K562 (cell line): ENCODE results near the gene AVPR1B. TPM values are rescaled to one million over a fixed set of nuclear protein-coding genes. Genes with fewer than 3 reads are reported as not detected.

ENCODE experiments used
- ATAC-seq: fragments of 200-7000 bp; cut with Tn5 transposase; 3 replicates; pipeline ENCODE4 v1.9.1; 2020; ENCODE audit warnings: moderate library complexity
- BruUV-seq: library from RNA; stranded (reverse); fragments of 400-500 nt; replicated peaks from 2 replicates; lab custom pipeline; 2021; lab: Mats Ljungman, UMichigan
- CTCF ChIA-PET: fragments of 300-600 bp; formaldehyde crosslinking; extraction: SDS; loops from one replicate; lab custom pipeline; 2021; ENCODE audit warnings: low intra/inter-chr PET ratio; lab: Yijun Ruan, JAX
- POLR2A ChIA-PET: fragments of 300-600, 350-650 bp; sonication (Branson Sonifier 250); formaldehyde crosslinking; extraction: SDS; loops from one replicate; lab custom pipeline; 2021; ENCODE audit warnings: antibody characterized with exemption, inconsistent platforms; lab: Yijun Ruan, JAX
- DNase-seq, 4 experiments: peaks; one replicate each; pipeline versions ENCODE4 v3.0.0 to v3.0.0-alpha.2; 2011 to 2018; ENCODE audit warnings: low spot score in 3 of 4, mixed read lengths in 3 of 4; ENCODE audit errors: extremely low read depth in 1 of 4
- FAIRE-seq: peaks from 2 replicates; lab custom pipeline; 2011; peaks lifted over from hg19 to GRCh38; lab: Jason Lieb, UNC
- H2AFZ ChIP-seq: 2 replicates; pipeline ENCODE4 v1.6.0; 2011; ENCODE audit warnings: low read depth, low read length, control low read depth, inconsistent platforms
- H3K27ac ChIP-seq: fragments of 200-600 bp; 3 replicates; pipeline ENCODE4 v1.8.0; 2011; ENCODE audit warnings: low read depth, mild to moderate bottlenecking, control low read depth, inconsistent platforms, low read length, moderate library complexity, mixed read lengths; ENCODE audit errors: extremely low read depth
- H3K27me3 ChIP-seq, 2 experiments: fragments of 300-600 bp in 1 of 2; 2 replicates in 1 of 2; 3 replicates in 1 of 2; pipeline versions ENCODE4 v1.6.0 to v1.8.0; 2011; ENCODE audit warnings: inconsistent platforms in 2 of 2, low read length in 2 of 2, mild to moderate bottlenecking in 1 of 2, mixed read lengths in 1 of 2, moderate library complexity in 1 of 2; ENCODE audit not compliant: control insufficient read depth in 2 of 2, insufficient read depth in 2 of 2
- H3K36me3 ChIP-seq: fragments of 300-600 bp; 3 replicates; pipeline ENCODE4 v1.8.0; 2011; ENCODE audit warnings: mild to moderate bottlenecking, low read length, inconsistent platforms; ENCODE audit not compliant: control insufficient read depth, insufficient read depth
- H3K4me1 ChIP-seq, 2 experiments: fragments of 200-600 bp in 1 of 2; replicated peaks in 1 of 2; 2 replicates in 1 of 2; 3 replicates in 1 of 2; pipeline versions ENCODE4 v1.5.1 to v1.8.0; 2011; ENCODE audit warnings: inconsistent platforms in 2 of 2, low read length in 2 of 2, mild to moderate bottlenecking in 1 of 2, mixed read lengths in 1 of 2, moderate library complexity in 1 of 2; ENCODE audit not compliant: control insufficient read depth in 2 of 2, insufficient read depth in 2 of 2
- H3K4me2 ChIP-seq: 2 replicates; pipeline ENCODE4 v1.6.1; 2011; ENCODE audit warnings: low read length, control low read depth, inconsistent platforms, mixed read lengths; ENCODE audit not compliant: insufficient read depth
- H3K4me3 ChIP-seq: fragments of 200-600 bp; sonication (generic), shearing (Covaris generic); 2 replicates; pipeline ENCODE4 v1.5.1; 2016; ENCODE audit warnings: control low read depth, inconsistent platforms
- H3K79me2 ChIP-seq: fragments of 200-600 bp; 3 replicates; pipeline ENCODE4 v1.8.0; 2011; ENCODE audit warnings: low read length, inconsistent platforms; ENCODE audit not compliant: control insufficient read depth, insufficient read depth
- H3K9ac ChIP-seq, 2 experiments: 2 replicates each; pipeline versions ENCODE4 v1.6.0 to v1.6.1; 2011; ENCODE audit warnings: low read depth in 2 of 2, low read length in 2 of 2, control low read depth in 1 of 2, inconsistent platforms in 1 of 2, mild to moderate bottlenecking in 1 of 2, mixed read lengths in 1 of 2; ENCODE audit not compliant: insufficient read depth in 1 of 2
- H3K9me1 ChIP-seq: one replicate; pipeline ENCODE4 v1.6.0; 2011; ENCODE audit warnings: inconsistent platforms, mild to moderate bottlenecking, low read length, moderate library complexity; ENCODE audit not compliant: control insufficient read depth, insufficient read depth
- H3K9me3 ChIP-seq: replicated peaks from 2 replicates; pipeline ENCODE4 v1.5.1; 2011; ENCODE audit warnings: low read depth, low read length, inconsistent platforms; ENCODE audit not compliant: control insufficient read depth, insufficient read depth
- H4K20me1 ChIP-seq: replicated peaks from 2 replicates; pipeline ENCODE4 v1.6.1; 2011; ENCODE audit warnings: low read length, inconsistent platforms, mixed read lengths; ENCODE audit not compliant: control insufficient read depth, insufficient read depth
- FOXP1 ChIP-seq: sonication (generic); formaldehyde crosslinking; IDR thresholded peaks from 2 replicates; pipeline ENCODE4 v1.8.0; 2022; ENCODE audit warnings: mild to moderate bottlenecking, missing genetic modification reagents
- MECOM ChIP-seq: fragments of 250-450 bp; sonication (Bioruptor Pico); IDR thresholded peaks from 2 replicates; pipeline ENCODE4 v1.8.0; 2022; ENCODE audit warnings: inconsistent platforms
- NEUROD1 ChIP-seq: fragments of 150-350 bp; IDR thresholded peaks from 2 replicates; pipeline ENCODE4 v1.6.1; 2014; ENCODE audit warnings: borderline replicate concordance, low read length, low read depth; ENCODE audit not compliant: partially characterized antibody
- TAF1 ChIP-seq: IDR thresholded peaks from 2 replicates; pipeline ENCODE4 v1.6.1; 2011; ENCODE audit warnings: mild to moderate bottlenecking, low read length, moderate library complexity; ENCODE audit not compliant: insufficient read depth, control insufficient read depth, severe bottlenecking; ENCODE audit errors: extremely low read depth
- WGBS: fragments of 100-300 bp; shearing (Covaris generic); methylation state at CpG from one replicate; pipeline ENCODE4 v1.1.6; 2016; ENCODE audit warnings: low coverage, mixed read lengths; ENCODE audit not compliant: insufficient coverage; ENCODE audit errors: missing lambda C conversion rate; 5-methylcytosine and 5-hydroxymethylcytosine counted together
- in situ Hi-C: fragments of 300-500 bp; cut with MboI; formaldehyde crosslinking; loops from 4 replicates; pipeline ENCODE4 v1.15.0; 2018; ENCODE audit warnings: inconsistent platforms, mixed read lengths
- intact Hi-C: fragments of 100-400 bp; cut with micrococcal nuclease; formaldehyde crosslinking; loops from 2 replicates; pipeline ENCODE4 v1.14.2; 2022
- polyA plus RNA-seq, 8 experiments: library from polyadenylated mRNA; depleted of rRNA in 4 of 8; stranded (reverse) in 5 of 8; unstranded in 3 of 8; fragments of >200 nt; fragmentation: Nextera tagmentation in 2 of 8; fragmentation: Illumina TruSeq in 1 of 8; extraction: Ambion mirVana in 2 of 8; extraction: Trizol in 1 of 8; gene quantifications; 2 replicates each; pipeline versions ENCODE4 v1.2.1 to v1.2.3, GENCODE V29; 2011 to 2014; ENCODE audit warnings: inconsistent platforms in 1 of 8, missing spikeins in 1 of 8
- total RNA-seq, 7 experiments: library from RNA; depleted of rRNA in 6 of 7; stranded (reverse); fragments of >200 nt in 6 of 7; fragmentation: Illumina TruSeq in 2 of 7; extraction: Trizol in 2 of 7; gene quantifications; 2 replicates each; pipeline versions ENCODE4 v1.2.1 to v1.2.3, GENCODE V29; 2011 to 2021; ENCODE audit warnings: low replicate concordance in 1 of 7

Gene AVPR1B
- total and polyA plus RNA-seq, 9 of the 15 experiments (the other 6 are each of a cell fraction or from before 2014, with no cell fraction given): not detected

GRCh38 chr1:206112600-206113301 lies 4.4 kb downstream of the AVPR1B start:
- intact Hi-C loops (no loop called here), in situ Hi-C loops (loop anchor here (5.0 kb wide), 1 partner anchor 320 kb away; no protein-coding TSS in a partner anchor)
- Histone ChIP-seq H2AFZ (no peak overlapping the region), H3K79me2 (no peaks in the 10 kb centered on the region), H3K36me3 (no peaks in the 10 kb centered on the region), H3K27ac (no peak overlapping the region), H3K4me2 (no peak overlapping the region), H3K4me3 (no peak overlapping the region), H3K9me3 (no peaks in the 10 kb centered on the region), H3K9me1 (no peaks in the 10 kb centered on the region), H3K4me1 (peaks cover 5 to 17% of the 10 kb centered on the region in 2 experiments; a peak in 3 of 5 replicates), H3K27me3 (peaks cover 46 to 70% of the 10 kb centered on the region in 2 experiments), H4K20me1 (peaks cover 3% of the 10 kb centered on the region; the same call in 1 of the 2 replicates), H3K9ac (no peak overlapping the region)
- 4% methylated on average over 9 of the region's 9 CpGs for WGBS
- BruUV-seq: no TSS peak
- ChIA-PET CTCF (interaction anchor here (0.7 kb wide), 1 partner anchor 321 kb away, joined by 3 read pairs; no protein-coding TSS in a partner anchor), POLR2A (interaction anchor here (0.6 kb wide), 1 partner anchor 73 kb away, joined by 3 read pairs; no protein-coding TSS in a partner anchor)
- no peak for TF ChIP-seq FOXP1 (CRISPR knock-in tag)
- TF ChIP-seq MECOM: no peak
- no peak for TF ChIP-seq TAF1
- no peak for TF ChIP-seq NEUROD1
- ATAC-seq (no peak), DNase-seq (no peak), FAIRE-seq (no peak)
